Parathyroid adenoma (tissue), 2 donors: ENCODE results near the gene LEMD1.

ENCODE experiments used
- H2AFZ ChIP-seq: fragments of 300-600 bp; sonication (generic); one replicate; pipeline ENCODE4 v1.7.0; 2017; ENCODE audit warnings: antibody characterized with exemption, mild to moderate bottlenecking
- H3K27ac ChIP-seq: fragments of 300-600 bp; sonication (generic); one replicate; pipeline ENCODE4 v1.7.0; 2017
- H3K27me3 ChIP-seq: fragments of 300-600 bp; sonication (generic); one replicate; pipeline ENCODE4 v1.7.0; 2017; ENCODE audit warnings: low read length; ENCODE audit not compliant: control insufficient read depth, insufficient read depth
- H3K36me3 ChIP-seq: fragments of 300-600 bp; sonication (generic); one replicate; pipeline ENCODE4 v1.7.0; 2017; ENCODE audit warnings: low read length; ENCODE audit not compliant: control insufficient read depth, insufficient read depth
- H3K4me1 ChIP-seq: fragments of 300-600 bp; sonication (generic); one replicate; pipeline ENCODE4 v1.7.0; 2017; ENCODE audit warnings: control low read depth
- H3K4me2 ChIP-seq: fragments of 300-600 bp; sonication (generic); one replicate; pipeline ENCODE4 v1.7.0; 2017; ENCODE audit warnings: low read length
- H3K4me3 ChIP-seq: fragments of 300-600 bp; sonication (generic); one replicate; pipeline ENCODE4 v1.7.0; 2017; ENCODE audit warnings: low read depth, low read length
- H3K79me2 ChIP-seq: fragments of 300-600 bp; sonication (generic); one replicate; pipeline ENCODE4 v1.7.0; 2017; ENCODE audit warnings: control low read depth
- H3K9ac ChIP-seq: fragments of 300-600 bp; sonication (generic); one replicate; pipeline ENCODE4 v1.7.0; 2017; ENCODE audit warnings: mild to moderate bottlenecking
- H3K9me3 ChIP-seq: fragments of 300-600 bp; sonication (generic); one replicate; pipeline ENCODE4 v1.7.0; 2017; ENCODE audit warnings: low read length; ENCODE audit not compliant: control insufficient read depth
- TF ChIP-seq, protein P1 (sequence below): fragments of 300-600 bp; sonication (generic); IDR thresholded peaks from one replicate; pipeline ENCODE4 v1.7.0; 2017; ENCODE audit warnings: antibody characterized with exemption, mild to moderate bottlenecking
- donor health status: primary hyperparathyroidism.

LEMD1 gene

GRCh38 chr1:205451202-205451601, 29.3 kb upstream of the LEMD1 start:
- no peaks in the 10 kb centered on the region for H3K36me3 ChIP-seq
- no peaks in the 10 kb centered on the region for H3K79me2 ChIP-seq
- H2AFZ ChIP-seq = no peak overlapping the region
- peak overlapping the region; percentile 74 for H3K27ac ChIP-seq
- no peak overlapping the region for H3K9ac ChIP-seq
- H3K4me2 ChIP-seq = no peak overlapping the region
- no peaks in the 10 kb centered on the region for H3K9me3 ChIP-seq
- no peak overlapping the region for H3K4me3 ChIP-seq
- peaks cover 13% of the 10 kb centered on the region for H3K27me3 ChIP-seq
- TF ChIP-seq, protein P1, sequence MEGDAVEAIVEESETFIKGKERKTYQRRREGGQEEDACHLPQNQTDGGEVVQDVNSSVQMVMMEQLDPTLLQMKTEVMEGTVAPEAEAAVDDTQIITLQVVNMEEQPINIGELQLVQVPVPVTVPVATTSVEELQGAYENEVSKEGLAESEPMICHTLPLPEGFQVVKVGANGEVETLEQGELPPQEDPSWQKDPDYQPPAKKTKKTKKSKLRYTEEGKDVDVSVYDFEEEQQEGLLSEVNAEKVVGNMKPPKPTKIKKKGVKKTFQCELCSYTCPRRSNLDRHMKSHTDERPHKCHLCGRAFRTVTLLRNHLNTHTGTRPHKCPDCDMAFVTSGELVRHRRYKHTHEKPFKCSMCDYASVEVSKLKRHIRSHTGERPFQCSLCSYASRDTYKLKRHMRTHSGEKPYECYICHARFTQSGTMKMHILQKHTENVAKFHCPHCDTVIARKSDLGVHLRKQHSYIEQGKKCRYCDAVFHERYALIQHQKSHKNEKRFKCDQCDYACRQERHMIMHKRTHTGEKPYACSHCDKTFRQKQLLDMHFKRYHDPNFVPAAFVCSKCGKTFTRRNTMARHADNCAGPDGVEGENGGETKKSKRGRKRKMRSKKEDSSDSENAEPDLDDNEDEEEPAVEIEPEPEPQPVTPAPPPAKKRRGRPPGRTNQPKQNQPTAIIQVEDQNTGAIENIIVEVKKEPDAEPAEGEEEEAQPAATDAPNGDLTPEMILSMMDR = no peak
- peaks cover 4% of the 10 kb centered on the region for H3K4me1 ChIP-seq

- Histone ChIP-seq H3K4me2 (no peak overlapping the region), H3K9me3 (no peaks in the 10 kb centered on the region), H3K79me2 (no peaks in the 10 kb centered on the region), H3K9ac (no peak overlapping the region), H2AFZ (no peak overlapping the region), H3K4me1 (peaks cover 4% of the 10 kb centered on the region), H3K27ac (peak overlapping the region; percentile 74), H3K27me3 (peaks cover 5% of the 10 kb centered on the region), H3K4me3 (no peak overlapping the region), H3K36me3 (no peaks in the 10 kb centered on the region)
- TF ChIP-seq, protein P1 = no peak
Measured at GRCh38 chr1:205450448-205450847, 28.6 kb upstream of the LEMD1 start.

GRCh38 chr1:205449750-205450443, 28.0 kb upstream of the LEMD1 start:
- H3K79me2 ChIP-seq = no peaks in the 10 kb centered on the region
- peak overlapping the region; percentile 81 for H3K27ac ChIP-seq
- TF ChIP-seq, protein P1 = no peak
- H3K4me3 ChIP-seq = no peak overlapping the region
- H3K27me3 ChIP-seq = peaks cover 4% of the 10 kb centered on the region
- H3K4me2 ChIP-seq = no peak overlapping the region
- no peak overlapping the region for H2AFZ ChIP-seq
- H3K9ac ChIP-seq = no peak overlapping the region
- H3K9me3 ChIP-seq = no peaks in the 10 kb centered on the region
- H3K4me1 ChIP-seq = peaks cover 4% of the 10 kb centered on the region
- no peaks in the 10 kb centered on the region for H3K36me3 ChIP-seq

DNA sequence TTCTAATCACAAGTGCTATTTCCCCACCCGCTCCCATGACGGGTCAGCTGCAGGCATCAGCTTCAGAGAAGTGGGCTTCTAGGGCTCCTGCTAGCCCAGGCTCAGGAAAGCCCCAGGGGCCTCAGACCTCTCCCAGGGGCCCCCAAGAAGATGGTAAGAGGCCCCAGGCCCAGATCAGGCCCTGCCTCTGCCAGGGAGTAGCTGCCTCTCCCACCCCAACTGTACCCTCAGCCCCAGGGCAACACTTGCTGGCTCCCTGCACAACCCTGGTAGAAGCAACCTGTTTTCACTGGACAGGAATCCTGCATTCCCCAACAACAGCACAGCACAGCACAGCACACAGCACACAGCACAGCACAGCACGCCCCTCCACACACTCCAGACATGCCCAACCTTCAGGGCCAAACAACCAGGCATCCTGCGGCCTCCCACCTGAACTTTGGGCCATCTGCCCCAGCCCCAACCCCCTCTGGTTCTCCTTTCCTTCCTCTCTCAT, 27.4 kb upstream of the LEMD1 start:
- H3K4me2 ChIP-seq = no peak overlapping the region
- H3K4me3 ChIP-seq = no peak overlapping the region
- H3K36me3 ChIP-seq = no peaks in the 10 kb centered on the region
- peaks cover 4% of the 10 kb centered on the region for H3K27me3 ChIP-seq
- H3K9ac ChIP-seq = no peak overlapping the region
- peaks cover 4% of the 10 kb centered on the region for H3K4me1 ChIP-seq
- H2AFZ ChIP-seq = no peak overlapping the region
- no peaks in the 10 kb centered on the region for H3K9me3 ChIP-seq
- H3K27ac ChIP-seq = peak overlapping the region; percentile 81
- H3K79me2 ChIP-seq = no peaks in the 10 kb centered on the region
- TF ChIP-seq, protein P1 = no peak
